GM12875 (cell line): ENCODE measurements around the gene GH1.

Experiments
- H3K4me3 ChIP-seq: one replicate; pipeline ENCODE4 v1.5.1; 2011; ENCODE audit warnings: low read depth, low read length, control low read depth
- TF ChIP-seq, protein P1 (sequence below): IDR thresholded peaks from 2 replicates; pipeline ENCODE4 v1.5.1; 2011; ENCODE audit warnings: low read depth, mild to moderate bottlenecking, control low read depth, inconsistent platforms, low read length, moderate library complexity, borderline replicate concordance; ENCODE audit not compliant: insufficient read depth

GH1 gene

GRCh38 chr17:63949576-63950250, 31.1 kb upstream of the GH1 start:
- H3K4me3 ChIP-seq = no peak overlapping the region
- TF ChIP-seq, protein P1, sequence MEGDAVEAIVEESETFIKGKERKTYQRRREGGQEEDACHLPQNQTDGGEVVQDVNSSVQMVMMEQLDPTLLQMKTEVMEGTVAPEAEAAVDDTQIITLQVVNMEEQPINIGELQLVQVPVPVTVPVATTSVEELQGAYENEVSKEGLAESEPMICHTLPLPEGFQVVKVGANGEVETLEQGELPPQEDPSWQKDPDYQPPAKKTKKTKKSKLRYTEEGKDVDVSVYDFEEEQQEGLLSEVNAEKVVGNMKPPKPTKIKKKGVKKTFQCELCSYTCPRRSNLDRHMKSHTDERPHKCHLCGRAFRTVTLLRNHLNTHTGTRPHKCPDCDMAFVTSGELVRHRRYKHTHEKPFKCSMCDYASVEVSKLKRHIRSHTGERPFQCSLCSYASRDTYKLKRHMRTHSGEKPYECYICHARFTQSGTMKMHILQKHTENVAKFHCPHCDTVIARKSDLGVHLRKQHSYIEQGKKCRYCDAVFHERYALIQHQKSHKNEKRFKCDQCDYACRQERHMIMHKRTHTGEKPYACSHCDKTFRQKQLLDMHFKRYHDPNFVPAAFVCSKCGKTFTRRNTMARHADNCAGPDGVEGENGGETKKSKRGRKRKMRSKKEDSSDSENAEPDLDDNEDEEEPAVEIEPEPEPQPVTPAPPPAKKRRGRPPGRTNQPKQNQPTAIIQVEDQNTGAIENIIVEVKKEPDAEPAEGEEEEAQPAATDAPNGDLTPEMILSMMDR = no peak

GRCh38 chr17:63948521-63948920, 29.9 kb upstream of the GH1 start:
- H3K4me3 ChIP-seq = no peak overlapping the region
- TF ChIP-seq, protein P1 = no peak

- no peak overlapping the region for H3K4me3 ChIP-seq
- TF ChIP-seq, protein P1 = no peak
Measured at GRCh38 chr17:63947711-63948330, 29.2 kb upstream of the GH1 start.

- TF ChIP-seq, protein P1 = peak; percentile 88
- peak overlapping the region; percentile 23 for H3K4me3 ChIP-seq
Measured at GRCh38 chr17:63946440-63947363, 28.1 kb upstream of the GH1 start.

DNA sequence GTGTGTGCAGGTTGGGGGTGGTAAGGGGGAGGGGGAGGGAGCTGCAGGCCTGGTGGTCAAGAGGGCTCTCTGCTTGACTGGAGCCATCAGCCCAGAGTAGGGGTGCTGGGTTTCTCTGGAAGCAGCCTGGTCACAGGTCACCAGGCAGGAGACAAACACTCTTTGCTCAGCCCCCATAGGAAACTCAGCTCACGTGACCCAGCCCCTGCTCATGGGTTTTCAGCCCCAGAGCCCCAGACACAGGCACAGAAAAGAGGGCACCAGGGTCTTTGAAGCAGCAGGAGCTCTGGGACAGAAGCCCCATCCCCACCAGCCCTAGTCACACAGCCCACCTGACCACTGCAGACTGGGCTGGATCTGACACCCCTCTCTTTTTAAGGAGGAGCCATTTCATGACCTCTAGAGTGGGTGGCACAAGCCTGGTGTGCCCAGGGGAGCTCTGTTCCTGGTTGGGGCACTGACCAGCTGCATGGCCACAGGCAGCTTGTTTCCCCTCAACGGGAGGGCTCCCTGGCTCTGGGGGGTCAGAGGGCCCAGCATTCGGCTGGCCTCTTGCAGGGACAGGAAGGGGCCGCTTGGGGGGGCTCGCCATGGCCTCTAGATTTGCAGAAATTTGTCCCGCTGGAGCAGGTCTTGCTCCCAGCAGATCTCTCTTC, 27.3 kb upstream of the GH1 start:
- H3K4me3 ChIP-seq = peak overlapping the region; percentile 19
- TF ChIP-seq, protein P1 = peak; percentile 52

DNA sequence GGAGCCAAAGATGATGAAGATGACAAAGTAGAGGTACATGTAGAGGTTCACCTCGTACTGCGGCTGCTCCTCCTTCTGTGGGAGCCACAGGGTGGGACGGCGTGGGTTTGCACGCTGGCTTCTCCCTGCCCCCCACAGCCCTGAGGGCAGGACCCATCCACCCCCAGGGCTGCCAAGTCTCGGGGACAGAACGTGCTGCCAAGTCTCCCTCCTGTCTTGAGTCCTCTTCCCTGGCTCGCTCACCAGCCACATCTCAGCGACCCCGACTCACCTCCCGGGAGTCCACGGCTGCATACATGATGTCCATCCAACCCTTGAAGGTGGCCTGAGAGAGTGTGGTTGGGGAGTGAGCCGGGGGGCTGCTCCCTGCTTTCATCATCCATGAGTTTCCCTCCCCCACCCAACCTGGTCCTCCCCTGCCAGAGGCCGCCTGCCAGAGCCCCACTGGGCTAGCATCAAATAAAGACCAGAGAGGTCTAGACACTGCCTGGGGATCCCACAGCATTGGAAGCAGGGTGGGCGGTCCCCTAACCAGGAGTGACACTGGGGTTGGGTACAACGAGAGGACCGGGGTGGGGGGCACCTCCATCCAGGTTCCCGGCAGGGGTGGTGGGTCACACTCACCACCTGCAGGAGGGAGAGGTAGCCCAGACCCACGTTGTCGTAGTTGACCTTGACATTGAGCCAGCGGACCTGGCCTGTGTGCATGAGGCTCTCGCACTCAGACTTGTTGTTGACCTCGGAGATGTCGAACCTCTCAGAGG, 26.3 kb upstream of the GH1 start:
- TF ChIP-seq, protein P1 = no peak
- H3K4me3 ChIP-seq = no peak overlapping the region
